GM21515 (cell line): Measurements from ENCODE around the gene UBTD1.

ENCODE experiments used
- ATAC-seq: cut with Tn5 transposase; IDR thresholded peaks from one replicate; pipeline ENCODE4 v1.9.1; 2021; ENCODE audit not compliant: unreplicated experiment

UBTD1 gene

DNA sequence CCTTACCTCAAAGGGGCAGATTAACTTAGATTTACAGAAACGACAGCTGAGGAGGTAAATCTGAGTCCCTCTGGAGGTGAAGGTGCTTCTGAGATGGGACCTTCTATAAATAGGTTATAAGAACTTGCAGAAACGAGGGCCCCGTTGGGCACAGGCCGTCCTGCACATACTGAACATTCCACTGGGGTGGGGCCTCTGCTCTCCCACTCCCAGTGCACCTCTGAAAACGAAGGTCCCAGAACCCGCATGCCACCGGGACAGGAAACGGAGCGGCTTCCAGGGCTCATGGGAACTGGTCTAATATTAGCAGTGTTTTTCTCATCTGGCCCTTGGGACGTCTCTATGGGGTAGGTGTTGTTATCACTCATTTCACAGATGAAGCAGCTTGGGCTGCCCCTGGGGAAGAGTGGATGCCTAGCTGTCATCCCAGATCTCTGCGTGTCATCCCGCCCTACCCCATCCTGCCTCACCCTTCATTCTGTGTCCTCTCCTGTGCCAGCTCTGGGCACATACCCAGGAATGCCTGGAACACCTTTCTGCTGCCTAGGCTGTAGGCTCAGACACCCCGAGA is 110.4 kb downstream of the UBTD1 start:
- no peak for ATAC-seq

DNA sequence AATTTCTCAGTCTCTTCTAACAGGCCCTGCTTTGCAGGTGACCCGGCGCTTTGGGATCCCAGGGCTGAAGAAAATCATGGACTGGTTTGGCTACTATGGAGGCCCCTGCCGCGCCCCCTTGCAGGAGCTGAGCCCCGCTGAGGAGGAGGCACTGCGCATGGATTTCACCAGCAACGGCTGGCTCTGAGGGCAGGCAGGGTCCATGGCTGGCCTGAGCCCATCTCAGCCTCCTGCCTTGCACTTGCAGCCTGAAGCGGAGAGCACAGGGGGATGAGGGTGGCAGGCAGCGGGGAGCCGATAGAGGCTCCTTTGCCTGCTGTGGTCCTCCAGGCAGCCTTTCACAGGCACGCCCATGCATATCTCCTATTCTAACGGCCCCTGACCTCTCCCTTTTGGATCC is 112.7 kb downstream of the UBTD1 start:
- ATAC-seq: no peak

DNA sequence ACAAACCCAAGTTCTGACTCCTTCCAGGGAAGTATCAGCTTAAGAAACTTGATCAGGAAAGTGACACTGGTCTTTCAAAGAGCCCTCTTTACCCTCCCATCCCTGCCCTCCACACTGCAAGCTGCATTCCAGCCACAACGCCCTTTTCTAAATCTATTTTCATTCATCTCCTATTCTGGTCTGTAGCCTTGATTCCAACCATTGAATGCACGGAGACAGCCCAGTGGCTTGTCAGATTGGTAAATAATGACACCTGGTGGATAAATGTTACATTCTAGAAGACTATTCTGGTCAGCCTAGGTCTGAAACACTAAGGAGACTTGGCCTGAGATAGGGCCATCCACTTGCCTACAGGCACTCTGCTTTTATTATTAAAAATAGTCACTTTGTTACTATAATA is 113.7 kb downstream of the UBTD1 start:
- ATAC-seq: no peak

DNA sequence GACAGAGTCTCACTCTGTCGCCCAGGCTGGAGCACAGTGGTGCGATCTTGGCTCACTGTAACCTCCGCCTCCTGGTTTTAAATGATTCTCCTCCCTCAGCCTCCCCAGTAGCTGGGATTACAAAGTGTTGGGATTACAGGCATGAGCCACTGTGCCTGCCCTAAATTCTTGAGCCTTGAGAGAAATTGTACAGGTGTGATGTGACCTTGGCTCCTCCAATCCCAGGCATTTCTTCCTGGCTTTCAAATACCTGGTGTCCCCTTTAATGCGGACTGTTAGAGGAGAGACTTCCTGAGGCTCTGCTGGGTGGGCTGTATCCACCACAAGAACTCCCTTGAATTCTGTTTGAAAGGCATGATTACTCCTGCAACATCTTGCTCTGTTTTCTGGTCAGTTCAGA is 119.6 kb downstream of the UBTD1 start:
- ATAC-seq: no peak

DNA sequence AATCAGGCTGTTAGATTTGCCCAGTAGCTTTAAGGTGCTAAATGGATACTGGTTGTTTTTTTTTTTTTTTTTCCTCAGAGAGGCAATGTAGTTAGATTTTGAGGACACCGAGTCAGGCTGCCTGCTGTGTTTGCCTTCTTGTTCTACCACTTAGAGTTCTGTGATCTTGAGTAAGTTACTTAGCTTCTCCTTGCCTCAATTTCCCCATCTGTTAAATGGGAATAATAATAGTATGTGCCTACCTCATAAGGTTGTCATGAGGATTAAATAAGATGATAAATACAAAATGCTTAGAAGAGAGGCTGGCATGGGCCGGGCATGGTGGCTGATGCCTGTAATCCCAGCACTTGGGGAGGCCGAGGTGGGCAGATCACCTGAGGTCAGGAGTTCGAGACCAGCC is 120.0 kb downstream of the UBTD1 start:
- no peak for ATAC-seq
